Measurements from ENCODE around the gene BGN. TPM values are rescaled to one million over a fixed set of nuclear protein-coding genes. Genes with fewer than 3 reads are reported as not detected.
A peak's percentile ranks its signal among the peaks of the same experiment; 100 is the strongest.

Gene BGN
- total RNA-seq, 2 donors from 2014 or later, result 141 to 206 TPM

- H3K4me1 ChIP-seq, result peaks cover 0 to 7% of the 10 kb centered on the region in 2 donors
- H3K27ac ChIP-seq, result no peak overlapping the region
- no peak for TF ChIP-seq CTCF (IDR thresholded peaks at IDR 0.05)
- no peaks in the 10 kb centered on the region for H3K9me3 ChIP-seq
- no peaks in the 10 kb centered on the region for H3K27me3 ChIP-seq
- DNase-seq (ENCODE audit: low spot score), result no peak
- H3K36me3 ChIP-seq, result peaks cover 4% of the 10 kb centered on the region
- H3K4me3 ChIP-seq, result no peak overlapping the region
Measured at GRCh38 chrX:153457827-153458466, 36.8 kb upstream of the BGN start.

- no peak for DNase-seq (ENCODE audit: low spot score)
- H3K4me1 ChIP-seq, result peaks cover 0 to 7% of the 10 kb centered on the region in 2 donors
- no peak overlapping the region for H3K27ac ChIP-seq
- no peaks in the 10 kb centered on the region for H3K9me3 ChIP-seq
- H3K27me3 ChIP-seq, result no peaks in the 10 kb centered on the region
- H3K36me3 ChIP-seq, result peaks cover 4% of the 10 kb centered on the region
- H3K4me3 ChIP-seq, result no peak overlapping the region
- TF ChIP-seq CTCF (IDR thresholded peaks at IDR 0.05), result no peak
Measured at GRCh38 chrX:153458476-153458875, 36.3 kb upstream of the BGN start.

- DNase-seq (ENCODE audit: low spot score), result no peak
- TF ChIP-seq CTCF (IDR thresholded peaks at IDR 0.05), result no peak
- no peak overlapping the region for H3K4me3 ChIP-seq
- no peaks in the 10 kb centered on the region for H3K27me3 ChIP-seq
- H3K36me3 ChIP-seq, result peaks cover 4% of the 10 kb centered on the region
- no peak overlapping the region for H3K27ac ChIP-seq
- no peaks in the 10 kb centered on the region for H3K9me3 ChIP-seq
- peaks cover 0 to 7% of the 10 kb centered on the region in 2 donors for H3K4me1 ChIP-seq
Measured at GRCh38 chrX:153459986-153460385, 34.8 kb upstream of the BGN start.

GRCh38 chrX:153460826-153461225, 34.0 kb upstream of the BGN start:
- peak; percentile 27 to 65 for TF ChIP-seq CTCF (IDR thresholded peaks at IDR 0.05)
- Histone ChIP-seq H3K4me3 (no peak overlapping the region), H3K27me3 (no peaks in the 10 kb centered on the region), H3K9me3 (no peaks in the 10 kb centered on the region), H3K27ac (no peak overlapping the region), H3K36me3 (peaks cover 4% of the 10 kb centered on the region), H3K4me1 (peaks cover 0 to 7% of the 10 kb centered on the region in 2 donors)
- DNase-seq (ENCODE audit: low spot score), result no peak

- no peaks in the 10 kb centered on the region for H3K4me1 ChIP-seq
- no peaks in the 10 kb centered on the region for H3K9me3 ChIP-seq
- H3K4me3 ChIP-seq, result no peak overlapping the region
- no peak for DNase-seq (ENCODE audit: low spot score)
- TF ChIP-seq CTCF (IDR thresholded peaks at IDR 0.05), result no peak
- H3K27me3 ChIP-seq, result no peaks in the 10 kb centered on the region
- H3K36me3 ChIP-seq, result peaks cover 4% of the 10 kb centered on the region
- no peak overlapping the region for H3K27ac ChIP-seq
Measured at GRCh38 chrX:153462291-153462690, 32.5 kb upstream of the BGN start.

- no peaks in the 10 kb centered on the region for H3K9me3 ChIP-seq
- no peaks in the 10 kb centered on the region for H3K27me3 ChIP-seq
- H3K36me3 ChIP-seq, result peaks cover 4% of the 10 kb centered on the region
- no peak overlapping the region for H3K27ac ChIP-seq
- H3K4me1 ChIP-seq, result no peaks in the 10 kb centered on the region
- no peak for TF ChIP-seq CTCF (IDR thresholded peaks at IDR 0.05)
- no peak for DNase-seq (ENCODE audit: low spot score)
- no peak overlapping the region for H3K4me3 ChIP-seq
Measured at GRCh38 chrX:153463031-153463430, 31.7 kb upstream of the BGN start.
